NCI-H1436 (cell line): ENCODE results near the gene RDH13.
"Not testable (repeated sequence)": the region's sequence is repeated elsewhere in the genome, so short reads cannot be mapped to it uniquely, and the experiment has no call there.

ENCODE experiments used
- DNase-seq: peaks from one replicate; lab custom pipeline; 2025; lab: John Stamatoyannopoulos, UW

Gene RDH13

DNA sequence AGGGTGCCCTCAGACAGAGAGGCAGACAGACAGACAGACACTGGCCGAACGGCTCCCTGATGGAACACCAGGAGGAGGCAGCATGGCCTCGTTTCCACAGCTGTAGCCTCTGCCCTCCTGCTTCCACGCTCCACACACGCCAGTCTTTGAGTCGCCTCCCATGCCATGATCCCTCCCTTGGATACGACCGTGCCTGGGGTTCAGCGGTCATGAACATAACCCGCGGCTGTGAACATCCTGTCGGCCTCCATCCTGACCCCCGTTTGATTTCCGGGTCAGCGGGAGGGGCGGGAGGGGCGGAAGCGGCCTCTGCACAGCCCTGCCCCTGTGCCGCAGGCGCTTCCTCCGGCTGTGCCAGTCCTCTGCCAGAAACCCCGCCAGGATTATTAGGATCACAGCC lies 48.2 kb downstream of the RDH13 start:
- no peak for DNase-seq

DNA sequence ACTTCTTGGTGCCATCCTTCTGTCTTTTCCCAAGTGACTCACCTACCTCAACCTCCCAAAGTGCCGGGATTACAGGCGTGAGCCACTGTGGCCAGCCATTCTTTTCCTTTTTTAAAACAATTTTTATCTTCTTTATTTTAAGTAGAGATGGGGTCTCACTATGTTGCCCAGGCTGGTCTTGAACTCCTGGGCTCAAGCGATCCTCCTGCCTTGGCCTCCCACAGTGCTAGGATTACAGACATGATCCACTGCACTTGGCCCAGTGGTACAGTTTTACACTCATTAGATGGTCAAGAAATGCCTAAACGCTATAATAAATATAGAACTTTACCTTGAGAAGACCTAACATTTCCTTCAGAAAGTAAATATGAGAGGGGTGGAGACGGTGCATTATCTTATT lies 49.4 kb downstream of the RDH13 start:
- DNase-seq = no peak

DNA sequence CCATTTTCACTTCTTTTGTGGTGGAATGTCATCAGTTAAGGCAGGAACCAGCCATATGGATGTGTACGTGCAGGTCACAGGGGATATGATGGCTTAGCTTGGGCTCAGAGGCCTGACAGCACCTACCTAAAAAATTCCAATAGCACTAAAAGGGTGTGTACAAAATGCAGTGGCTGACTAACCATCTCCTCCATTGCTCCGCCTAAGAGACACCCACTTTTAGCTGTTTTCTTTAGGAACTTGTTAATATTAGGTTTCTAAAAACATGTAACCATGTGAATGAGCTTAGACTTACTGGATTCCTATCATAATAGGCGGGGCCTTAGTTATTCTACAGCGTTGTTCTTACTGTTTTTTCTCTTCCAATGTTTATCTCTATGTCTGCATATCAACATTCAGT lies 50.6 kb downstream of the RDH13 start:
- DNase-seq = no peak

DNA sequence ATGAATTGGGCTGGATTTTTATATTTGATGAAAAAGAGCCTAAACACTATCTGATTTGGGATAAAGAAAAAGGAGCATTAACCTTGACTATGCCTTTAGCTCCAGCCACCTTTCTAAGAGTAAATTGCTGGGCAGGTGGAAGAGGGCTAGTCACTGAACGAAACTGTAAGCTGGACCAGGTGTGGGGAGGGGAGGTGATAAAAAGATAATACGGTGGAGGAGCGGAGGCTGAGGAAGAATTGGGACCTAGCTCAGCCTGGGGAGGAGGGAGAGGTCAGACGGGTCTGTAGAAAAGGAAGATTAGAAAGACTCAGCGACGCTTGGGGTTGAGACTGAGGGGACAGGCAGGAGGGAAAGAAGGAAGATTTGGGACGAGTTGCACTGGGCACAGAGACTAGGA lies 52.4 kb downstream of the RDH13 start:
- not testable (repeated sequence) for DNase-seq

DNA sequence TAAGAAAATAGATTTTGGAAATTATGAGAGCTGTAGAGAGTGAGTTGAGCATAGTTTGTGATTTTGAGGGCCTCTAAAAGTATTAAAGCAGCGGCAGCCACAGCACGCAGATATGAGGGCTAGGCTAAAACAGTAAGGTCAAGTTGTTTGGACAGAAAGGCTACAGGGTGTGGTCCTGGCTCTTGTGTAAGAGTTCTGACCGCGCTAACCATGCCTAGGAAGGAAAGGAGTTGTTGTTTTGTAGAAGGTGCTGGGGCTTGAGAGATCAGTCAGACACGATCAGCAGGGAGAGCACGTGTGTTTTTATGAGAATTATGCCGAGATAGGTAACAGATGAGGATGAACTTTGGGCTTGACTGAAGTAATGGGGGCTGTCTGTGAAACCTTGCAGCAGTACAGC lies 54.2 kb downstream of the RDH13 start:
- not testable (repeated sequence) for DNase-seq

DNA sequence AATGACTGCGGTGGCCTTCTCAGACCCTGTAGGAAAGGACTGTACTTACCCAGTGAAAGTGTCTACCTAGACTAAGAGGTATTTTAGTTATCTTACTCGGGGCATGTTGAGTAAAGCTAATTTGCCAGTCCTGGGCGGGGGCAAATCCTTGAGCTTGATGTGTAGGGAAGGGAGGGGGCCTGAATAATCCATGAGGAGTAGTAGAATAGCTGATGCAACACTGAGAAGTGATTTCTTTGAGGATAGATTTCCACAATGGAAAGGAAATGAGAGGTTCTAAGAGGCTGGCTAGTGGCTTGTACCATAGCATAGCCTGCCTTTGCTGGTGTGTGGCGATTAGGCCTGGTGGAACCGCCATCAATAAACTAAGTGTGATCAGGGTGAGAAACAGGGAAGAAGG lies 54.8 kb downstream of the RDH13 start:
- DNase-seq = not testable (repeated sequence)

DNA sequence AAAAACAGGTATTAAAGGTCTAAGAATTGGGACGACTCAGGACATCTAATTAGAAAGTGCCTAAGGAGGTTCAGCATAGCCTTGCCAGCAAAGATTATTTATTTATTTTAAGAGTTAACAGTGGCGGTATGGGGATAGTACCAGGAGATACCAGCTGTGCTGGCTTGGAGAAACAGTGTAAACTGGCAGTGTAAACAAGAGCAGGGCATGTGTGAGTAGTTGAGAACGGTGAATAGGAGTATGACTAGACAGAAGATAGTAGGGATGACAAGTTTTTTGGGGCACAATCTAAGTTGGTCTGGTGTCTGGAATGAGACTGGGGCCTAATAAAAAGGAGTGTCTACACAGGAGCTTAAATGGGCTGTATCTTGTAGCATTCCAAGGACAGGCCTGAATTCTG lies 55.4 kb downstream of the RDH13 start:
- not testable (repeated sequence) for DNase-seq

DNA sequence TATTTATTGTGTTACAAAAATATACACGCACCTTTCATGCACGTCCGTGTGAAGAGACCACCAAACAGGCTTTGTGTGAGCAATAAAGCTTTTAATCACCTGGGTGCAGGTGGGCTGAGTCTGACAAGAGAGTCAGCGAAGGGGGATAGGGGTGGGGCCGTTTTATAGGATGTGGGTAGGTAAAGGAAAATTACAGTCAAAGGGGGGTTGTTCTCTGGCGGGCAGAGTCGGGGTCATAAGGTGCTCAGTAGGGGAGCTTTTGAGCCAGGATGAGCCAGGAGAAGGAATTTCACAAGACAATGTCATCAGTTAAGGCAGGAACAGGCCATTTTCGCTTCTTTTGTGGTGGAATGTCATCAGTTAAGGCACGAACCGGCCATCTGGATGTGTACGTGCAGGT lies 56.2 kb downstream of the RDH13 start:
- not testable (repeated sequence) for DNase-seq

DNA sequence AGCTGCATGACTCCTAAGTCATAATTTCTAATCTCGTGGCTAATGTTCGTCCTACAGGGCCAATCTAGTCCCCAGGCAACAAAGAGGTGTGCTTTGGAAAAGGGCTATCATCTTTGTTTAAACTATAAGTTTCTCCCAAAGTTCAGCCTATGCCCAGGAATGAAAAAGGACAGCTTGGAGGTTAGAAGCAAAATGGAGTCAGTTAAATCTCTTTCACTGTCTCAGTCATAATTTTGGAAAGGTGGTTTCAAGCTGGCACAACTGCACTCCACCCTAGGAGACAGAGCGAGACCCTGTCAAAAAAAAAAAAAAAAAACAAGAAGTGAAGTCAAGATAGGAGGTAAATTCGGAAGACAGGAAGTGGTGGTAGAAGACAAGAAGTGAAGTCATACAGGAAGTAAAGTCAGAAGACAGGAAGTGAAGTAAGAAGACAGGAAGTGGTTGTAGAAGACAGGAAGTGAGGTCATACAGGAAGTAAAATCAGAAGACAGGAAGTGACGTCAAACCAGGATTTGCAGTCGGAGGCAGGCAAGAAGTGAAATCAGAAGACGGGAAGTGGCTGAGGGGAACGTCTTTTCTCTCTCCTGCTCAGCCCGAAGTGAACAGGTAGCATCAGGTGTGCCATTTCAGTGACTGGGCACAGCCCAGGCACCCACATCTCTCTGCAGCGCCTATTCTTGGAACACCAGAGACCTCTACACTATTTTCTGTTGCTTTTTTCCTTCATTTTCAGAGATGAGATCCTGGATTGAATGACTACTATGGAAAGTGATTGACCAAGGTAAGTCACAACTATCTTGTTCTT lies 57.1 kb downstream of the RDH13 start:
- DNase-seq = no peak

DNA sequence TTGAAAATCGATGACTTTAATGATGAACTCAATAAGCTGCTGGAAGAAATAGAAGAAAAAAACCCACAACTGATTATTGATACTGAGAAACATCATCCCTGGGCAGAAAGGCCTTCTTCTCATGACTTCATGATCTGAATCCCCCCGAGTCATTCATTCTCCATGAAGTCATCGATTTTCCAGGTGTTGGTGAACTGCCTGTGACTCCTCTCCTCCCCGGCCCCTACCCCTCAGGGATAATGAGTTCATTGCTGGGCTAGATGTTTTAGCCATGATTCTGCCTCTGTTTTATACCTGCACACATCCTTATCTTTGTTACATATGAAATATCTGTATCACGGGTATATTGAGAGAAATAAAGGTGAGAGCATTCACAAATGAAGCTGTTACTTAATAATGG lies 62.2 kb downstream of the RDH13 start:
- DNase-seq = no peak

DNA sequence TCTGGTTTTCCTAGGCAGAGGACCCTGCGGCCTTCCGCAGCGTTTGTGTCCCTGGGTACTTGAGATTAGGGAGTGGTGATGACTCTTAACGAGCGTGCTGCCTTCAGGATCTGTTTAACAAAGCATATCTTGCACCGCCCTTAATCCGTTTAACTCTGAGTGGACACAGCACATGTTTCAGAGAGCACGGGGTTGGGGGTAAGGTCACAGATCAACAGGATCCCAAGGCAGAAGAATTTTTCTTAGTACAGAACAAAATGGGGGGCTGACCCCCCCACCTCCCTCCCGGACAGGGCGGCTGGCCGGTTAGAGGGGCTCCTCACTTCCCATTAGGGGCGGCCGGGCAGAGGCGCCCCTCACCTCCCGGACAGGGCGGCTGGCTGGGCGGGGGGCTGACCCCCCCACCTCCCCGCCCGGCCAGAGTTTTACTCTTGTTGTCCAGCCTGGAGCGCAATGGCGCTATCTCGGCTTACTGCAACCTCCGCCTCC lies 64.2 kb downstream of the RDH13 start:
- not testable (repeated sequence) for DNase-seq

DNA sequence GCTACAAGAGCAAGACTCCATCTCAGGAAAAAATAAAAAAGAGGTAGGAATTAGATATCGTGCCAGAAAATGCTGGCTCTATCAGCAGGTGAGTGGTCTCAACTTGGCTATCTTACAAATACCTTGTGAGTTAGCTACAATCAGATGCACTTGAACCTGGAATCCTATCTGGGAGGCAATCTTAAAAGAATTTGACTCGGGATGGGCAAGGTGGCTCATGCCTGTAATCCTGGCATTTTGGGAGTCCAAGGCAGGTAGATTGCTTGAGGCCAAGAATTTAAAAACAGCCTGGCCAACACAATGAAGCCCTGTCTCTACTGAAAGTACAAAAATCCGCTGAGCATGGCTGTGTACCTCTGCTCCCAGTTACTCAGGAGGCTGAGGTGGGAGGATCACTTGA lies 67.4 kb downstream of the RDH13 start:
- DNase-seq = no peak
